Psoas muscle (tissue), 8 donors: ENCODE measurements around the gene RTEL1. TPM values are rescaled to one million over a fixed set of nuclear protein-coding genes. Genes with fewer than 3 reads are reported as not detected.

Experiments
- ATAC-seq, 4 donors: fragments of 200-7000 bp; cut with Tn5 transposase; one replicate each; pipeline ENCODE4 v1.9.1; 2020; ENCODE audit warnings: moderate library complexity in 3 of 4, mild to moderate bottlenecking in 2 of 4
- DNase-seq, 2 donors: peaks; one replicate each; pipeline ENCODE4 v3.0.0-alpha.2; 2020
- H3K27ac ChIP-seq: fragments of 200-600 bp; one replicate; pipeline ENCODE4 v1.8.0; 2022
- H3K27me3 ChIP-seq, 3 donors: fragments of 200-600 bp in 1 of 3; one replicate each; pipeline versions ENCODE4 v1.6.1 to v1.8.0; 2013 to 2022; ENCODE audit warnings: low read length in 2 of 3, mild to moderate bottlenecking in 2 of 3, moderate library complexity in 1 of 3; ENCODE audit not compliant: insufficient read depth in 3 of 3
- H3K36me3 ChIP-seq, 2 donors: fragments of 200-600 bp in 1 of 2; one replicate each; pipeline versions ENCODE4 v1.6.1 to v1.8.0; 2013 to 2022; ENCODE audit warnings: low read depth in 1 of 2, mild to moderate bottlenecking in 1 of 2, moderate library complexity in 1 of 2; ENCODE audit not compliant: insufficient read depth in 1 of 2
- H3K4me1 ChIP-seq: fragments of 200-600 bp; one replicate; pipeline ENCODE4 v1.8.0; 2022
- H3K4me3 ChIP-seq: fragments of 200-600 bp; one replicate; pipeline ENCODE4 v1.8.0; 2022; ENCODE audit warnings: mild to moderate bottlenecking
- H3K9me3 ChIP-seq: fragments of 200-600 bp; one replicate; pipeline ENCODE4 v1.8.0; 2022
- WGBS, 3 donors: extraction: QIAGEN DNeasy Blood & Tissue Kit; methylation state at CpG; one replicate each; pipeline versions ENCODE4 v1.1.6 to v1.1.7; 2013; 5-methylcytosine and 5-hydroxymethylcytosine counted together
- intact Hi-C, 2 donors: fragments of 100-400 bp; cut with DNase I; formaldehyde crosslinking; loops; one replicate each; pipeline versions ENCODE4 v1.11.0 to v1.14.2; 2022
- polyA plus RNA-seq, 3 donors: library from polyadenylated mRNA; stranded (reverse); fragments of 200-250 nt; gene quantifications; one replicate each; pipeline ENCODE4 v1.2.3, GENCODE V29; 2013
- total RNA-seq, 4 donors: library from RNA; stranded (reverse); fragmentation: NEBNext Ultra II Directional in 2 of 4; extraction: Animal tissue kit (Norgen Biotek cat#: 25700) in 2 of 4; gene quantifications; one replicate each; pipeline versions ENCODE4 v1.2.1 to v1.2.4, GENCODE V29; 2021 to 2023
- TF ChIP-seq, protein P1 (sequence below): fragments of 200-600 bp; IDR thresholded peaks from one replicate; pipeline ENCODE4 v1.8.0; 2022; ENCODE audit warnings: antibody characterized with exemption
- donor health status: healthy with polysubstance abuse.
- donor health status: DM: no; HTN: no; CAD: no; lungs with moderate emphysema.
- donor health status: Bipolar disorder and iron deficiency.
- donor health status: healthy.
- donor health status: DM: yes; HTN: yes; CAD: no.
- donor health status: DM: no; HTN: no; CAD: no.
- donor health status: DM: no; HTN: no; CAD: no.
- donor health status: DM: yes; HTN: yes; CAD: no.

The RTEL1 gene
- total and polyA plus RNA-seq, 7 donors: 5.2 to 17.5 (median 9.2) TPM

GRCh38 chr20:63705232-63706026, 47.3 kb downstream of the RTEL1 start:
- Histone ChIP-seq H3K27me3 (no peaks in the 10 kb centered on the region), H3K4me1 (peaks cover 16% of the 10 kb centered on the region), H3K36me3 (peaks cover 0 to 47% of the 10 kb centered on the region in 2 donors), H3K4me3 (no peak overlapping the region), H3K9me3 (no peaks in the 10 kb centered on the region), H3K27ac (no peak overlapping the region)
- TF ChIP-seq, protein P1, sequence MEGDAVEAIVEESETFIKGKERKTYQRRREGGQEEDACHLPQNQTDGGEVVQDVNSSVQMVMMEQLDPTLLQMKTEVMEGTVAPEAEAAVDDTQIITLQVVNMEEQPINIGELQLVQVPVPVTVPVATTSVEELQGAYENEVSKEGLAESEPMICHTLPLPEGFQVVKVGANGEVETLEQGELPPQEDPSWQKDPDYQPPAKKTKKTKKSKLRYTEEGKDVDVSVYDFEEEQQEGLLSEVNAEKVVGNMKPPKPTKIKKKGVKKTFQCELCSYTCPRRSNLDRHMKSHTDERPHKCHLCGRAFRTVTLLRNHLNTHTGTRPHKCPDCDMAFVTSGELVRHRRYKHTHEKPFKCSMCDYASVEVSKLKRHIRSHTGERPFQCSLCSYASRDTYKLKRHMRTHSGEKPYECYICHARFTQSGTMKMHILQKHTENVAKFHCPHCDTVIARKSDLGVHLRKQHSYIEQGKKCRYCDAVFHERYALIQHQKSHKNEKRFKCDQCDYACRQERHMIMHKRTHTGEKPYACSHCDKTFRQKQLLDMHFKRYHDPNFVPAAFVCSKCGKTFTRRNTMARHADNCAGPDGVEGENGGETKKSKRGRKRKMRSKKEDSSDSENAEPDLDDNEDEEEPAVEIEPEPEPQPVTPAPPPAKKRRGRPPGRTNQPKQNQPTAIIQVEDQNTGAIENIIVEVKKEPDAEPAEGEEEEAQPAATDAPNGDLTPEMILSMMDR: no peak
- DNase-seq (peak in 1 of 2 donors; percentile 34), ATAC-seq (no peak)
- WGBS, 3 donors: 86 to 93% (median 89%) methylated on average over 8 of the region's 8 CpGs
- intact Hi-C loops: no loop called here

DNA sequence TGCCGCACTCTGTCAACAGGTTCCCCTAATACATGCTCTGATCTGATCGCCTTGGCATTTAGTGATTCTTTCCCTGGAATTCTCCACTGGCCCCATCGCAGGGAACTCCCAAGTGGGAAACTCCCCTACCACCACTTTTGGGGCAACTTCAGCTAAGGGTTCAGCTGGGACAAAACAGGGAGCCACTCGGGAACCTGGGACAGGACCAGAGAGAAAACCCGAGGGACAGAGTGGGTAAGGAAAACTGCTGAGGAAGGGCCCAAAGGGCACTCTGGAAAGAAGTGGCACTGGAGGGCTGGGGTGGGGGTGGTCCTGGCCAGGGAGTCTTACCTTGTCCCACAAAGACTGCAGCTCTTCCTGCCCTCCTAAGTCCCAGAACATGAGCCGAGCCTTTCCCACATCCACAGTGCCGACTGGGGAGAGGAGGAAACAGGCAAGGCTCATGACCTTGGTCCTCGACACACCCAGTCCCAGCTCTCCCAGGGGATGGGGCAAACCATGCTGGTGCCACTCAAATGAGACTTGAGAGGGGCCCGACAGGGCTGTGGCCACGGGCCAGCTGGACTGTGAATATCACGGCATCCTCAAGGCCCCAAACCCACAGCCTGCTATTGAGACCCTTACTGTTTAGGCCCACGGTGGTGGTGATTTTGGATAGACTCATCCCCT, 48.0 kb downstream of the RTEL1 start:
- Histone ChIP-seq H3K9me3 (no peaks in the 10 kb centered on the region), H3K36me3 (peaks cover 0 to 54% of the 10 kb centered on the region in 2 donors), H3K4me3 (peak overlapping the region; percentile 97), H3K27me3 (no peaks in the 10 kb centered on the region), H3K4me1 (peaks cover 16% of the 10 kb centered on the region), H3K27ac (peak overlapping the region; percentile 92)
- ATAC-seq (no peak), DNase-seq (peak in 1 of 2 donors; percentile 51)
- TF ChIP-seq, protein P1: no peak
- intact Hi-C loops: no loop called here
- 70 to 80% (median 72%) methylated on average over 12 of the region's 12 CpGs for WGBS, 3 donors

GRCh38 chr20:63706852-63707557, 48.9 kb downstream of the RTEL1 start:
- Histone ChIP-seq H3K36me3 (peaks cover 0 to 62% of the 10 kb centered on the region in 2 donors), H3K4me3 (peak overlapping the region; percentile 97), H3K27ac (peak overlapping the region; percentile 92), H3K4me1 (peaks cover 16% of the 10 kb centered on the region), H3K27me3 (no peaks in the 10 kb centered on the region), H3K9me3 (no peaks in the 10 kb centered on the region)
- TF ChIP-seq, protein P1: no peak
- WGBS, 3 donors: 4 to 5% (median 4%) methylated on average over 55 to 56 of the region's 56 CpGs
- intact Hi-C loops: no loop called here
- DNase-seq: peak; percentile 48 to 72
- peak; percentile 29 to 47 (median 36) for ATAC-seq

GRCh38 chr20:63707558-63708300, 49.6 kb downstream of the RTEL1 start, which contains the start of the genes ARFRP1 and ZGPAT:
Gene ARFRP1 (minus strand): TSS chr20:63707976. CDS start chr20:63707091, 885 bp downstream.
Gene ZGPAT (plus strand): TSS chr20:63708039. CDS start chr20:63708581, 542 bp downstream.
- TF ChIP-seq, protein P1: no peak
- 0 to 1% (median 0%) methylated on average over 51 to 98 of the region's 98 CpGs for WGBS, 3 donors
- Histone ChIP-seq H3K4me1 (peaks cover 16% of the 10 kb centered on the region), H3K9me3 (no peaks in the 10 kb centered on the region), H3K4me3 (peak within 1 kb of the TSS; percentile 97), H3K27me3 (no peaks in the 10 kb centered on the region), H3K27ac (peak within 1 kb of the TSS; percentile 92), H3K36me3 (peaks cover 3 to 69% of the 10 kb centered on the region in 2 donors)
- ATAC-seq (peak; percentile 96 to 98 (median 96)), DNase-seq (peak; percentile 93 to 95)
- intact Hi-C loops: loop anchor here in 1 of 2 donors (2.0 kb wide), 2 partner anchors 31 to 49 kb away; partner anchors contain the start of genes RTEL1 and SLC2A4RG
